Right ventricle myocardium inferior (tissue), 1 donor: ENCODE measurements around the gene MRAS. TPM values are rescaled to one million over a fixed set of nuclear protein-coding genes. Genes with fewer than 3 reads are reported as not detected.

Source experiments
- ATAC-seq: fragments of 200-7000 bp; cut with Tn5 transposase; one replicate; pipeline ENCODE4 v1.9.1; 2020; ENCODE audit warnings: mild to moderate bottlenecking, moderate library complexity
- DNase-seq: peaks from one replicate; pipeline ENCODE4 v3.0.0; 2021; ENCODE audit errors: missing footprints
- intact Hi-C: fragments of 100-400 bp; cut with DNase I; formaldehyde crosslinking; loops from one replicate; pipeline ENCODE4 v1.11.0; 2022
- total RNA-seq: library from RNA; stranded (reverse); fragmentation: NEBNext Ultra II Directional; extraction: Animal tissue kit (Norgen Biotek cat#: 25700); gene quantifications from one replicate; pipeline ENCODE4 v1.2.1, GENCODE V29; 2021
- donor health status: DM: no; HTN: yes; CAD: no; lungs with severe emphysema.

The MRAS gene
- total RNA-seq, 1 donor from 2014 or later: 396 TPM

DNA sequence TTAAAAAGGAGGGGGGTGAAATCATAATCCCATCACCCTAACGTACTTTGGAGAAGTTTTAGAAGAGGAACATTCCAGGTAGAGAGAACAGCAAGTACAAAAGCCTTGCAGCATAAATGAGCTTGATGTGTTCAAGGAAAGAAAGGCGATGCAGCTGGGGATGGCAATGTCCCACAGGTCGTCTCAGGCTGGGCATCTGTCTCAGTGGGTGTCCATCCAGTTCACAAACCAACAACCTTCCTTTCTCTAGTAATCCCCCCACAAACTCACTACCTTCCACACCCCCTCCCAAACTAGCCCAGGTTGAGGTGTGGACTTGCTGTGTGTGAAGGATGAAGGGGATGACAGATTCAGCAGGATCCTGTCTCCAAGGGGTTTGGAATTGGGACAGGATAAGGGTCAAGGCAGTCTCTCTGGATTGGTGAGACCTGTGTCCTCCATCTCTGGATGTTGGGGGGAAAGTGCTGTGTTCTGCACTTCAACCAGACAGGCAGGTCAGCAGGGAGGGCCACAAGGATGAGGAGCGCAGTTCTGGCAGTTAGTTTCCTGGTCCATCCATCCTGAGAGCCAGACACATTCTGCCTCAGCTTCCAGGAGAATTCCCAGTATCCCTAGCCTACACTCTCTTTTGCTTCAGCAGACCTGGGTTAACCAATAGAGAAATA is 84.3 kb downstream of the MRAS start:
- ATAC-seq (no peak), DNase-seq (no peak)
- intact Hi-C loops: no loop called here

GRCh38 chr3:138433892-138434275 is 85.5 kb downstream of the MRAS start:
- ATAC-seq (no peak), DNase-seq (no peak)
- intact Hi-C loops: no loop called here

GRCh38 chr3:138434276-138434874 is 86.0 kb downstream of the MRAS start, which contains the start of gene ESYT3:
Gene ESYT3 (plus strand): TSS chr3:138434616. CDS start chr3:138434799, 183 bp downstream.
- intact Hi-C loops: no loop called here

GRCh38 chr3:138434875-138435772 is 86.7 kb downstream of the MRAS start:
- DNase-seq (no peak), ATAC-seq (peak; percentile 4)
- intact Hi-C loops: no loop called here

More at GRCh38 chr3:138434276-138434874, 86.0 kb downstream of the MRAS start, which contains the start of gene ESYT3:
- ATAC-seq (peak; percentile 87), DNase-seq (peak; percentile 83)

DNA sequence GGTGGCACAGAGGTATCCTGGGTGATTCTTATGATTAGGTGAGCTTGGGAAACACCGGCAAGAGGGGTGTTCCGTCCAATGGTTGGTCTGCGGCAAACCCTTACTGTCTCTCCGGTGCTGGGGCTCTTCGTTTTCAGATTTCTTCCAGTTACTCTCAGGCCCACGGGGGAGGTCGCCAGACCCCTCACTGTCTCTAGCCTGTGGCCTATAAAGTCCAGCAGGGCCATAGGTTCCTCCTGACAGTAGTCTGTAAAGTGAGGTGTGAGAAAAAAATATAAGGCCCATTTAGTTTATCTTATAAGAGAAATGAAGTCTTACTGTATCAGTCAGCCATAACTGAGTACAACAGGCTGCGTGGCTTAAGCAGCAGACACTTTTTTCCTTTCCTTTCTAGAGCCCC is 87.5 kb downstream of the MRAS start:
- intact Hi-C loops: no loop called here
- ATAC-seq: no peak
- DNase-seq: no peak

GRCh38 chr3:138437281-138437680 is 88.9 kb downstream of the MRAS start:
- ATAC-seq: no peak
- intact Hi-C loops: no loop called here
- no peak for DNase-seq

- intact Hi-C loops: no loop called here
- no peak for DNase-seq
- no peak for ATAC-seq
Observed at GRCh38 chr3:138438896-138439295, 90.5 kb downstream of the MRAS start.

DNA sequence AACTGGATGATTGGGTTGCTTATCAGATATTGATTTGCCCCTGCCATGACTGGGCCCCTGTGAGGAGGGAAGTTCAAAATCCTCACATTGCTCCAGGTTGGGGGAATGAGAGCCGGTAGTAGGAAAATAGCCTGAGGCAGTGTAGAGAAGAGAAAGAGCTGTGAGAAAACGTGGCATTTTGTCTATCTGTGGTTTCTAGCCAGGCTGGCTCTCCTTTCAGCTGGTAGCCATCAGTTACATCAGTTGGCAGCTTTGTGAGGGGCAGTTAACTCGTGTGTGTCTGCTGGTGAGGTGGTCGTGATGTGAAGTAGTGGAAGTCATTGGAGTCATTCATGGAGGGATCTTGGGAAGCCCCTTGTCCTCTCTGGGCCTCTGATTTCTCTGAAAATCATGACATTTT is 91.3 kb downstream of the MRAS start:
- no peak for DNase-seq
- ATAC-seq: no peak

DNA sequence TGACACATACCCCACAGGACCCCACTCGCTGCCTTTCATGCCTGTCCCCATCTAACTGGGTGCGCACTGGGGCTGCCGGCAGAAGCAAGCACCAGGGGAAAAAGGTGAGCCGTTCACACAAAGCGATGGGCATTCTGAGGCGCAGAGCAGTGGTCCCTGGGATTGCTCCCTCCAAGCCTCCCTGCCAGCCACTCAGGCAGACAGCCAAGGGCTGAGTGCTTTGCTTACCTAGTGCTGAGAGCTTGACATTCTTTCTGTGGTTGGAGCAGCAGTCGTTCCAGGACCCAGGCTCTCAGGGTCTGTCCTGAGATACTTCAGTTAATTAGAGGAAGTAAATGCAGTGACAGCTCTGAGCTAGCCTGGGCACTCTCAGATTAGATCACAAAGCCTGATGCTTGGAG is 91.7 kb downstream of the MRAS start:
- DNase-seq: no peak
- ATAC-seq: peak; percentile 72
- intact Hi-C loops: no loop called here

More for the DNA sequence above, 91.3 kb downstream of the MRAS start:
- intact Hi-C loops: no loop called here

DNA sequence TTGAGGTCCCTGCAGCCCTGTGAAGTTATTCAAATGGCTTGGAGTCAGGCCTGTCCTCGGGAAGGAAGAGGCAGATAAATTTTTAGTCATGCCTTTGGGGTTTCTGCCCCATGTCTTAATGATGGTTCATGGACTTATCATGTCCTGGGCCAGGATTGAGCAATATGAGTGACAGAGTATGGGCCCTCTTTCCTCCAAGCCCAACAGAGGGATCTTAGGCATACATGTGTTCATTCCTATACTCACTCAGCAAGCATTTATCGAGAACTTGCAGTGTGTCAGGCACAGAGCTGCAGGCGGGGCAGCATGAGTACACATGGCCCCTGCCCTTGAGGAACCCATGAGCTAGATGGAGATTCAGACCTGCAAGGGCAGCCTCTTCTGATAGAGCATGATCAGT is 92.2 kb downstream of the MRAS start:
- ATAC-seq: no peak
- intact Hi-C loops: no loop called here
- DNase-seq: no peak

DNA sequence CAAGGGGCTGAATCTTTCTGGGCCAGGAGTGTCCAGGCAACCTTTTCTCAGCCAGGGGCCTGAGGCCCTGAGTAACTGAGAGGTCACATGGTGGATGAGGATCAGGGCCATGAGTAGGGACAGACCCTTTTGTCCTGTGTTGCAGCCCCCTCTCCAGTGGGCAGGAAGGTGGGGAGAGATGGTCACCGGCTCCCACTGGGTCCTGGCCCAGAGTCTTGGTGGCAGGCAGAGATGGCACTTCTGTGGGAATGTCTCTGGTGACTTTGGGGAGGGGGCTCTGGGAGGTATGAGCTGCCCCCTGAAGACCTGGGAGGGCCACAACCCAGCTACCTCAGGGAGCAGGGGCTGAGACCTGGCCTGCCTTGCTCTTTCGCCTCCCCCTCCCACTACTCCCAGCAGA is 92.9 kb downstream of the MRAS start:
- intact Hi-C loops: no loop called here
- ATAC-seq (no peak), DNase-seq (no peak)

DNA sequence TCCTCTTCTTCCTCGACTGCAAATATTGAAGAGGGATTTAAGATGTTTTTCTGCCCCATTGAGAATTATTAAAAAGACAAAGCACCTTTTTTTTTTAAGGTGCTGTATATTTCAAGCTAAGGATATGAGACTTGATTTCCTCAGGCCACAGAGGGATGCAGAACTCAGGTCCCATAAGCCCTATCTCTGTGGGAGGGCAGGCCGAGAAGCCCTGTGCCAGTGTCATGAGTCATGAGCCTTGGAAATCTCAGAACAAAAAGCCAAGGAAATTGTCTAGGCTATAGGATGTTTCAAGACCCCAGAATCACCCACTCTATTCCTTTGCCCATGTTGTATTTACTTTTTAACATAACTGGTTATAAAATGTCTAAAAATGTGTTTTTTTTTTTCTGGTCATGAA is 93.4 kb downstream of the MRAS start:
- DNase-seq: no peak
- no peak for ATAC-seq
- intact Hi-C loops: no loop called here

GRCh38 chr3:138442433-138442832 is 94.1 kb downstream of the MRAS start:
- intact Hi-C loops: no loop called here
- ATAC-seq: no peak

DNA sequence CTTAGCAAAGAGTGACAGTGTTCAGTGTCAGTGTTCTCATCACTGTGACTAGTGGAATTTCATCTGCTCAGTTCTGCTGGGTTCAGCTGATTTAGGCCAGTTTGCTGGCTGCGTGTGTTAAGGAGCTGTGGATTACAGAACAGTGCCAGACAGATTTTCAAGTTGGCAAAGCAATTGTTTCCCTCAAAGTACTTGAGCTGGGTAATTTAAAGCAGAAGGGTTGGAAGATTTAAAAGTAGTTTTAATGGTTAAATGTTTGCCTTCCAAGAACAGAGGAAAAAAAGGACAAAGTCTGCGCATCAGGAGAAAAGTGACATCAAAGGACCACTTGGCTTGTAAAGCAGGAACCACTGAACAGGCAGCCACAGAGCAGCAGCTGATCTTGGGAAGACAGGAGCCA is 94.7 kb downstream of the MRAS start:
- DNase-seq: no peak
- ATAC-seq: no peak
- intact Hi-C loops: no loop called here

More at GRCh38 chr3:138442433-138442832, 94.1 kb downstream of the MRAS start:
- no peak for DNase-seq

- DNase-seq: no peak
- intact Hi-C loops: no loop called here
Observed at GRCh38 chr3:138443521-138444503, 95.4 kb downstream of the MRAS start.

DNA sequence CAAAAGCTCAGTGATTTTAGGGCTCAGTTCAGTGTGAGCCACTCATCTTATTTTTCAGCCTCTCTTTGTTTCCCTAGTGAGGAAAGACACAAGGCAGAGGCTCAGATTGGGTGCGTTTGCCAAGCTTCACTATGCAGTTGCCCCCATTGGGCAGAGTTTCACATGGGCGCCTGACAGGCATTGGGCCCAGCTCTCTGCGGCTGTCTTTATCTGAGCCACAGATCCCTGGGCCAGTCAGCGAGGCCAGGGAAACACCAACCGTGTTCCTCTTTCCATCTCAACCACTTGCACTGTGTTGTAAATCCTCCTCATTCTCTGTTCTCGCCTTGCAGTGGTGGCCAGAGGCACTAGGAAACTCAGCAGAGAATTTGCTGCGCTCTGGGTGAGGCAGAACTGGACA is 96.9 kb downstream of the MRAS start:
- no peak for DNase-seq
- intact Hi-C loops: no loop called here
- ATAC-seq: no peak

More at GRCh38 chr3:138443521-138444503, 95.4 kb downstream of the MRAS start:
- ATAC-seq: no peak

GRCh38 chr3:138445654-138446053 is 97.3 kb downstream of the MRAS start:
- intact Hi-C loops: no loop called here

DNA sequence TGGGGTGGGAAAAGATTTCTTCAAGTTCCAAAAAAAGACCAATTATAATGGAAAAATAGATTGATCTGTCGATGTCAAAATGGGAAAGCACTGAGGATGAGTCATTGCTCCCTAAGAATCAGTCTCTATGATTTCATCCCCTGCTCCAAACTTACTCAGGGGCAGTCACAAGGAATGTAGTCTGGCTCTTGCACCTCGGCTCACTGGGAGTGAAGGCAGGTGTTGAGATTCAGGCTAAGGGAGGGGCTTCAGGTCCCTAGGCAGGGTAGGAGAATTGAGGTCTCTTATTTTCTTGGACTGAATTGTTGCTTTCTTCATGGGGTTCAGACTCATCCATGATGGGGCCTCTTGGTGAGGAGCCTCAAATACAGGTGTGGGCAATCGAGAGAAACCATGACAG is 100.3 kb downstream of the MRAS start:
- intact Hi-C loops: no loop called here
- DNase-seq (no peak), ATAC-seq (no peak)

More at GRCh38 chr3:138445654-138446053, 97.3 kb downstream of the MRAS start:
- no peak for DNase-seq
- no peak for ATAC-seq
